ENCODE measurements around the gene UFL1. TPM values are rescaled to one million over a fixed set of nuclear protein-coding genes. Genes with fewer than 3 reads are reported as not detected.

The UFL1 gene
- total RNA-seq, 2 donors from 2014 or later, result 18.8 to 24.4 TPM

DNA sequence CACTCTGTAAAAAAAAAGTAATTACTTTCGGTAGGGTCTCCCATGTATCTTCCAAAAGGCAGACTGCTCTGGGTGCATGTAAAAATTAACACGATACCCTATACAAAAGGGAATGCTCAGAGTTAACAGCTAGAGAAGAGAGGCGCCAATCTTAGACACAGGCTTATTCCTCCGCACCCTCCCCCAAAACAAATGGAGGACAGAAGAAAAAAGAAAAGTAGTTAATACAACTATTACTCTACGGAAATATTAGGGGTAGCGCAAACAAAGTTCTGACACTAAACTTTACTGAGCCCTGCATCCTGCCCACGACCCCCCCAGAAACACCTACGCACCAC lies 331 bp upstream of the UFL1 start:
- 0 to 4% methylated on average over 2 to 5 of the region's 8 CpGs for WGBS, 2 experiments (ENCODE audit: insufficient coverage in 1 of 2, insufficient read length in 1 of 2)
- Mint-ChIP-seq H3K4me3 (peak overlapping the region; percentile 99), H3K27me3 (ENCODE audit: insufficient read depth) (no peaks in the 10 kb centered on the region), H3K36me3 (ENCODE audit: low read depth) (peaks cover 10% of the 10 kb centered on the region), H3K4me1 (peaks cover 19% of the 10 kb centered on the region), H3K27ac (peak overlapping the region; percentile 99), H3K9me3 (no peaks in the 10 kb centered on the region)
- Histone ChIP-seq H3K27me3 (ENCODE audit: control insufficient read depth, insufficient read depth, low read length, poor library complexity, severe bottlenecking) (no peaks in the 10 kb centered on the region), H3K4me1 (ENCODE audit: control insufficient read depth, insufficient read depth, low read length) (peaks cover 4% of the 10 kb centered on the region), H3K9ac (ENCODE audit: extremely low read depth, low read length, poor library complexity, severe bottlenecking) (peak overlapping the region; percentile 88), H3K4me3 (ENCODE audit: low read length) (peak overlapping the region; percentile 99), H3K36me3 (ENCODE audit: control insufficient read depth, insufficient read depth, low read length) (peaks cover 25% of the 10 kb centered on the region), H3K27ac (ENCODE audit: low read depth, low read length) (peak overlapping the region; percentile 90), H3K9me3 (ENCODE audit: control insufficient read depth, low read length) (no peaks in the 10 kb centered on the region)
- DNase-seq, result no peak
- TF ChIP-seq, protein P1, sequence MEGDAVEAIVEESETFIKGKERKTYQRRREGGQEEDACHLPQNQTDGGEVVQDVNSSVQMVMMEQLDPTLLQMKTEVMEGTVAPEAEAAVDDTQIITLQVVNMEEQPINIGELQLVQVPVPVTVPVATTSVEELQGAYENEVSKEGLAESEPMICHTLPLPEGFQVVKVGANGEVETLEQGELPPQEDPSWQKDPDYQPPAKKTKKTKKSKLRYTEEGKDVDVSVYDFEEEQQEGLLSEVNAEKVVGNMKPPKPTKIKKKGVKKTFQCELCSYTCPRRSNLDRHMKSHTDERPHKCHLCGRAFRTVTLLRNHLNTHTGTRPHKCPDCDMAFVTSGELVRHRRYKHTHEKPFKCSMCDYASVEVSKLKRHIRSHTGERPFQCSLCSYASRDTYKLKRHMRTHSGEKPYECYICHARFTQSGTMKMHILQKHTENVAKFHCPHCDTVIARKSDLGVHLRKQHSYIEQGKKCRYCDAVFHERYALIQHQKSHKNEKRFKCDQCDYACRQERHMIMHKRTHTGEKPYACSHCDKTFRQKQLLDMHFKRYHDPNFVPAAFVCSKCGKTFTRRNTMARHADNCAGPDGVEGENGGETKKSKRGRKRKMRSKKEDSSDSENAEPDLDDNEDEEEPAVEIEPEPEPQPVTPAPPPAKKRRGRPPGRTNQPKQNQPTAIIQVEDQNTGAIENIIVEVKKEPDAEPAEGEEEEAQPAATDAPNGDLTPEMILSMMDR (conservative IDR thresholded peaks at IDR 0.05), result no peak

GRCh38 chr6:96522465-96523009 lies 931 bp downstream of the UFL1 start:
- peak overlapping the region; percentile 88 for H3K9ac ChIP-seq (ENCODE audit: extremely low read depth, low read length, poor library complexity, severe bottlenecking)
- Mint-ChIP-seq H3K4me3 (peak overlapping the region; percentile 99), H3K9me3 (no peaks in the 10 kb centered on the region), H3K27me3 (ENCODE audit: insufficient read depth) (no peaks in the 10 kb centered on the region), H3K36me3 (ENCODE audit: low read depth) (peaks cover 19% of the 10 kb centered on the region), H3K27ac (peak overlapping the region; percentile 99), H3K4me1 (peaks cover 19% of the 10 kb centered on the region)
- peak overlapping the region; percentile 90 for H3K27ac ChIP-seq (ENCODE audit: low read depth, low read length)
- H3K27me3 ChIP-seq (ENCODE audit: control insufficient read depth, insufficient read depth, low read length, poor library complexity, severe bottlenecking), result no peaks in the 10 kb centered on the region
- H3K9me3 ChIP-seq (ENCODE audit: control insufficient read depth, low read length), result no peaks in the 10 kb centered on the region
- peak overlapping the region; percentile 99 for H3K4me3 ChIP-seq (ENCODE audit: low read length)
- no peak for DNase-seq
- H3K36me3 ChIP-seq (ENCODE audit: control insufficient read depth, insufficient read depth, low read length), result peaks cover 37% of the 10 kb centered on the region
- TF ChIP-seq, protein P1 (conservative IDR thresholded peaks at IDR 0.05), result no peak
- WGBS, 2 experiments (ENCODE audit: insufficient coverage in 1 of 2, insufficient read length in 1 of 2), result 23 to 32% methylated on average over 4 to 5 of the region's 5 CpGs
- H3K4me1 ChIP-seq (ENCODE audit: control insufficient read depth, insufficient read depth, low read length), result peaks cover 4% of the 10 kb centered on the region

GRCh38 chr6:96528193-96528592 lies 6.6 kb downstream of the UFL1 start:
- no peaks in the 10 kb centered on the region for H3K9me3 Mint-ChIP-seq
- Histone ChIP-seq H3K27ac (ENCODE audit: low read depth, low read length) (no peak overlapping the region), H3K4me1 (ENCODE audit: control insufficient read depth, insufficient read depth, low read length) (no peaks in the 10 kb centered on the region), H3K9me3 (ENCODE audit: control insufficient read depth, low read length) (peaks cover 10% of the 10 kb centered on the region), H3K36me3 (ENCODE audit: control insufficient read depth, insufficient read depth, low read length) (peaks cover 93% of the 10 kb centered on the region), H3K27me3 (ENCODE audit: control insufficient read depth, insufficient read depth, low read length, poor library complexity, severe bottlenecking) (no peaks in the 10 kb centered on the region), H3K4me3 (ENCODE audit: low read length) (no peak overlapping the region), H3K9ac (ENCODE audit: extremely low read depth, low read length, poor library complexity, severe bottlenecking) (no peak overlapping the region)
- H3K4me3 Mint-ChIP-seq, result no peak overlapping the region
- TF ChIP-seq, protein P1 (conservative IDR thresholded peaks at IDR 0.05), result no peak
- WGBS, 2 experiments (ENCODE audit: insufficient coverage in 1 of 2, insufficient read length in 1 of 2), result 97% methylated on average over 3 of the region's 3 CpGs; no CpG with 5 or more reads in 1 of the 2 experiments
- peaks cover under 1% of the 10 kb centered on the region for H3K4me1 Mint-ChIP-seq
- H3K36me3 Mint-ChIP-seq (ENCODE audit: low read depth), result peaks cover 59% of the 10 kb centered on the region
- no peak overlapping the region for H3K27ac Mint-ChIP-seq
- no peak for DNase-seq
- no peaks in the 10 kb centered on the region for H3K27me3 Mint-ChIP-seq (ENCODE audit: insufficient read depth)
